GM19238 (cell line): Measurements from ENCODE around the gene FOXI3.

Experiments
- DNase-seq: peaks from one replicate; pipeline ENCODE4 v3.0.0; 2011; ENCODE audit warnings: low spot score; ENCODE audit not compliant: insufficient read length

FOXI3 gene

DNA sequence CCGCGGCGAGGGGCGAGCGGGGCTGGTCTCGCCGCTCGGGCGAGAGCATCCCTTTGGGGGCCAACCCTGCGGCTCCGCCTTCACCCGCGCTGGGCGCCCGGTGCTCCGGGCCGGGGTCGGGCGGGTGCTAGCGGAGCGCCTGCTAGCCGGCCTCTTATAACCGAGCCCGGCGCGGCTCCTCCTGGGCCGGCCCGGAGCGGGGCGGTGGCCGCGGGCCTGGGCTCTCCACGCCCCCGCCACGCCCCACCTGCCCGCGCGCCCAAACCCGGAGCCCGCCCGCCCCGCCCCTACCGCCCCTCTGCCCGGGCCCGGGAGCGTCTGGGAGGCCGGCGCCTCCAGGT is at the start of gene FOXI3:
Gene FOXI3 (minus strand): TSS at position 129 of the 341 bp plus-strand sequence. CDS start 158 bp downstream, outside the sequence.
- DNase-seq, result no peak

DNA sequence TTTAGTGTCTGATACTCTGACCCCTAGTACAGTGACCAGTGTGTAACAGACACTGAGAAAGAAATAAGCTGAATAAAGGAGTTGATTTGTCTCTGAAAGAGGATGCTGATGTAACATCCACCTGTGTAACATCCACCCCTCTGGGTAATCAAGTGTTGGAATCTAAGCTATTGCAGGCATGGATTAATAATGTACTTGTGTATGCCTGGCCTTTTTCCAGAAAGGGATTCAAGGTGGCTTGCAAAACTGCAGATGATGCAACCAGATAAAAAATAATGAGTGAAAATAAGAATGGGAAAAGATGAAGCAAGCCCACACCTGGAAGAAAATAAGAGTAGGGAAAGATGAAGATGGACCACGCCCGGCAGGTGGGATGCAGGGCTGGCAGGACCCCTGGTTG is 48.2 kb upstream of the FOXI3 start:
- DNase-seq, result no peak

DNA sequence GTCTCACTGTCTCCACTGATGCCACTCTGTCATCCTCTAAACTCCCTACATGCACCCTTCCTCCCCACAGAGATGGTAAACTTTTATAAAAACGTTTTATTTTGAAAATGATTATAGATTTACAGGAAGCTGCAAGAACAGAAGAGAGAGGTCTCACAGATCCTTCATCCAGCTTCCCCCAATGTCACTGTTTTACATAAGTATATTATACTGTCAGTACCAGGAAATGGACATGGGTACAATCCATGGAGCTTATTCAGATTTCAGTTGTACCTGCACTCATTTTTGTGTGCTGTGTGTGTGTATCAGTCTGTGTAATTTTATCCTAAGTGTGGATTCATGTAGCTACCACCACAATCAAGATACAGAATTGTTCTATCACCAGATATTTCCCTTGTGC is 46.7 kb upstream of the FOXI3 start:
- DNase-seq, result no peak

DNA sequence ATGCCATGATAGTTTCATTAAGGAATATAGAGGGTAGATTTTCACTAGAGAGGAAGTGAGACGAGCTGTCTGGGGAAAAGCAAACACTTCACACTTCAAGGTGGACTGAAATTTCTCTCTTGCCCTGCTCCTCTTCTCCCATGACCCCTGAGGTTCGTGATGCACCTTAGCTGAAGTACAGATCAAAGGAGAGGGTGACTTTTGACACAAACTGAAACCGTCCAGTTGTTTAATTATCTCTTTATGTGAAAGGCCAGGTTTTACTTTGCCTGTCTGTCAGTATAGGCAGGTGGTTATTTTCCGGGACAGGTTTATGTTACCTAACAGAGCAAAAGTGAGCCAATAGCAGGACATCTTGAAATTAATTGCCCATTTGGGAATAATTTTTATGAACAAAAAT is 41.0 kb upstream of the FOXI3 start:
- DNase-seq, result no peak

DNA sequence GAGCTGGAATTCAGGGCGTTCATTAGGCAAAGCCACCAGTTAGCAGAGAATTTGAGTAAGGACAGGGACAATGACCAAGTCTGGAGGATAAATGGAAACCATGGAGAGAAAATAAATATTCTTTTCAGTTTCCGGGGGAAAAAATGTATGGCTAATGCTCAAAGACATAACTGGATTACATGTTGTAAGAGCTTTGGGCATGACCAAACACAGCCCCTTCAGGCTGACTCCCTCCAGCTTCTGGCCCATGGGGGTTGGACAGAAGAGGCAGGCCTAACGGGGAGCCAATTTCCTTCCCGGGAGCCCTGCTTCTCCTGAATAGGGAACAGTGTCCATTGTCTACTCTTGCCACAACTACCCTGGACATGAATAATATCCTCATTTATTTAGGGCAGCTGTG is 39.5 kb upstream of the FOXI3 start:
- no peak for DNase-seq

DNA sequence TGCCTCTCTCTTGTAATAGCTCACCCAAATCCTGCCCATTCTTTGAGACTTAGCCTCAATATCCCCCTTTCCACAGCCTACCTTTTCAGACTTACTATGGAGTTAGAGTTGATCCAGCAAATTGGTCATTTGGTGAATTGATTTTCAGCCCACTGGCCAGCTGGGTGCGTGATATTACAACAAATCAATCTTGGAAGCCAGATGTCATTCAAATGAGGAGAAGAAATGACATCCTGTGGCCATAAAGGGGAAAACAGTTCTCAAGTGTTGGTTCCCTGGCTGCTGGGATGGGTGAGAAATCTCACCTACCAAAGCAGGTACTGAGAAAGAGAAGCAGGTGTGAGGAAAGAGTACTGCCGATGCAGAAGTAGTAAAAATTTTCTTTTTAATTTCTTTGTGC is 36.7 kb upstream of the FOXI3 start:
- no peak for DNase-seq

DNA sequence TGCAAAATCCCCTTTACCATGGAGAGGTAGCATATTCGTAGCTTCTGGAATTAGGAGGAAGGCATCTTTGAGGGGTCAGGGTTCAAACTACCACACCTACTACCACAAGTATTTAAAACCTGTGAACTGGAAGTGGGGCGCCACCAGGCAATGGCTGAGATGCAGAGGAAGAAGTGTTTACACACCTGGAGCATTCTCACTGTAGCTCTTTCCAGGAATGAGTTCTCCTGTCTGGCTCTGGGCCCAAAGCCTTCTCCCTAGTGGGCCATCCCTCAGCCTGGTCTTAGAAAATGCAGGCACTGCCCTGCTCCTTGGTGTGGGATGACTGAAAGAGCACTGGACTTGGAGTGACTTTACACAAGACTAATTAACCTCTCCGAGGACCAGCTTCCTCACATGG is 30.7 kb upstream of the FOXI3 start:
- DNase-seq, result no peak

DNA sequence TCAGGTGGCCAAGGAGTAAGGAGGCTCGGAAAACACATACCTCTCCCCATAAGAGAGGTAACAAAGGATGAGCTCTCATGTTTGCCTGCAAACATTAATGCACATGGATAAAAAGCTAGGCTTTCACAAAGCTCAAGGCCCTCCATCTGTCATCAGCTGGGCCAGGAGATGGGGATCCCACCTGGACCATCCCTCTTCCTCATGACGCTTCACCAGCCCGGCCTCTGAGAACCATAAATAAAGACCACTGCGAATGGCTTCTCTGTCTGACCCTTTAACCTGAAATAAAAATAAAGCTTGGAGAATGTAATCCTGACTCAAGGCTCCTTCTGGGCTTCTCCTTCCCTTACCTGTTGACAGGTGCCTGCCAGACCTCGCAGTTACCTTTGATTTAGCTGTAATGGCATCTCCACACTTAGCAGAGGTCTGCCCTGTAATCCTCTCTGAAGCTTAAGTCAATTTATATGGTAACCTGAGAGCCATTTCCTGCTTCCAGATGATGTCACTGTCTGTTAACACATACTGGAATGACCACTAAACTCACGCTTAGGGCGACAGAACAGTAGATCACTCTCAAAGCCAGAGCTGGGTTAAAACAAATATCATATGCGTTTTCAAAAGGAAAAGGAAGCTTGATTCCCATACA is 29.3 kb upstream of the FOXI3 start:
- no peak for DNase-seq

DNA sequence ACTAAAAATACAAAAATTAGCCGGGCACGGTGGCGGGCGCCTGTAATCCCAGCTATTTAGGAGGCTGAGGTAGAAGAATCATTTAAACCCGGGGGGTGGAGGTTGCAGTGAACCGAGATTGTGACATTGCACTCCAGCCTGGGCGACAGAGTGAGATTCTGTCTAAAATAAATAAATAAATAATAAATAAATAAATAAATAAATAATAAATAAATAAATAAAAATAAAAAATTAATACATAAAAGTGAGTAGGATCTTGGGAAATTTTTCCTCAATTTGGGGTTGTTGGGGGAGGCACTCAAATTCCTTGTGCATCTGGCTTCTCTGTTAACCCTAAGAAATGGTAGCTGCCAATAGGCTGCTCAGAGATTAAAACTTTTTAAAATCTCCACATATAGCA is 20.3 kb upstream of the FOXI3 start:
- DNase-seq, result no peak

DNA sequence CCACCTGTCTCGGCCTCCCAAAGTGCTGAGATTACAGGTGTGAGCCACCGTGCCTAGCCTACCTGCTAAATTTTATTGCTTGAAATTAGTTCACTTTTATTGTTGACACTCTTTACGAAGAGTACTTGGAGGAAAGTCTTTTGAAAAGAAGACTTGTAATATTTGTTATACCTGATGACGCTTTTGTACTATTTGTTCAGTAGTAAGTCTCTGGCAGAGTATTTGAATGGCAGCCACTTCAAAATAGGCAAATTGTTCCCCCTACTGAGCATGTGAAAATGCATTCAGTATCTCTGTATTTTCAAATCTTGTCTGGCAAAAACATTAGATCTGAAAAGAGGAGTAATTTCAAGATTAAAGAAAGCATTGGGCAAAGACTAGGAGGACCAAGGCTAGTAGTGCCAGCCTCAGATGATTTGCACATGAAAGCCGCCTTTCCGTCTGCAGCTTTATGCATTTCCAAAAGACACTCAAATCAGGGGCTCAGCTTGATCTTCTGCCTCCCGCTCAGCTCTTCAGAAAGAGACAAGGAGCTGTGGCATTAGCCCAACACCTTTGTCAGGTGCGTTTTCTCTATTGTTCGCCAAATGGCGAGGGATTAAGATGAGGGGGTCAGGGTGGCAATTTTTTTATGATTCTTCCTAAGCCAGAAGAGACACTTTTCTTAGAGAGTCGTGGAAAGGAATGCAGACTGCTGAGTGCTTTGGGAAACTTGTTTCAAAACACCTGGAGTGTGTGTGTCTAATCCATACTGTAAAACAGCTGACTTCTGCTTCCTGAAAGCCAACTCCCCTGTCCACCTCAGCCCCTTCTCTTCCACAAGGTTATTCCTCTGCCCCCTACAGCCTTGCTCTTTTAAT is 18.8 kb upstream of the FOXI3 start:
- no peak for DNase-seq

DNA sequence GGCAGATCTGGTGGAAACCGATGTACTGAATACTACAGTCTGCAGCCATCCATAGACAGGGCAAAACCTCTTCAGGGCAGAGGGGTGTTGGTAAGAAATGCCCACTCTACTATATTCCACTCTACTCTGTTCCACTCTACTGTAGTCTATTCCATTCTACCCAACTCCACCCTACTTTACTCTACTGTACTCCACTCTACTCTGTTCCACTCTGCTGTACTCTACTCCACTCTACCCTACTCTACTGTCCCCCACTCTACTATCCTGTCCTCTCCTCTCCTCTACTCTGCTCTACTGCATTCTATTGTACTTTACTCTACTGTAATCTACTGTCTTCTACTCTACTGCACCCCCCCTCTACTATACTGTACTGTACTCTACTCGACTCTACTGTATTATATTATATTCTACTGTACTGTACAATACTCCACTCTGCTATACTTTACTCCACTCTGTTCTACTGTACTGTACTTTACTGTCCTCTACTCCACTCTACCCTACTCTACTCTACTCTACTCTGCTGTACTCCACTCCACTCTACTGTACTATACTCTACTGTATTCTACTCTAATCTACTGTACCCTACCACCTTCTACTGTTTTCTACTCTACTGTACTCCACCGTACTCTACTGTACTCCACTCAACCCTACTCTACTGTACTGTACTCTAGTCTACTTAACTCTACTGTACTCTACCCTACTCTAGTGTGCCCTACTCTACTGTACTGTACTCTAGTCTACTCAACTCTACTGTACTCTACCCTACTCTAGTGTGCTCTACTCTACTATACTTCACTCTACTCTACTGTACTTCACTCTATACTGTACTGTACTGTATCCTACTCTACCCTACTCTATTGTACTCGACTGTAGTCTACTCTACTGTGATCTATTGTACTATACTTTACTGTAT is 17.0 kb upstream of the FOXI3 start:
- no peak for DNase-seq

DNA sequence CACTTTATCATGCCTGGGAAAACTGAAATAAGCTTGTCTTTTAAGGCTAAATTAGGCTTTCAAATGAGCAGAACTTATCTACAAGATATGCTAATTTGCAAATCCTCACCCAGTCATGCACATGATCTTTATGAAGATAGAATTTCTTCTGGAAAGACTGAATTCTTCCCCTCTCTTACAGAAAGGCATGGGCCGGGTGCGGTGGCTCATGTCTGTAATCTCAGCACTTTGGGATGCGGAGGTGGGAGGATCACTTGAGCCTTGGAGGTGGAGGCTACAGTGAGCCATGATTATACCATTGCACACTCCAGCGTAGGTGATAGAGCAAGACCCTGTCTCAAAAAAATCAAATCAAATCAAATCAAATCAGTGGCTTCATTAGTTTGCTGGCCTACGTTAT is 11.7 kb upstream of the FOXI3 start:
- DNase-seq, result no peak

DNA sequence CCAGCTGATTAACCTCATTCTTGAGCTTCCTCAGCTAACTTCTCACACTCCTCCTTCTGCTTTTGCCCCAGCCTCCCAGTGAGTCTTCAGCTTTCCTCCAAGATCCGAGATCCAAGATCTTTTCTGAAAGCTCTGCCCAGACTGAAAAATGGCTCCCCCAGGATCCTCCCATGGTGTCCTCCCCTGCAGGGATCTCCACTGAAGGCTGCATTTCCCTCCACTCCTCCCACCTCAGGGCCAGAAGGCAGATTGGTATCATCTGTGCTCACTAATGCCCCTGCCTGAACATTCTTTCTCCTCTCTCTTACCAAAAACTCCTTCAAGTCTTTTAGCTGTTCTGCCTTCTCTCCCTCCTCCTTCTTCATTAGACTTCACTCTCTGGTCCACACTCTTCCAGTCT is 6.1 kb upstream of the FOXI3 start:
- no peak for DNase-seq

DNA sequence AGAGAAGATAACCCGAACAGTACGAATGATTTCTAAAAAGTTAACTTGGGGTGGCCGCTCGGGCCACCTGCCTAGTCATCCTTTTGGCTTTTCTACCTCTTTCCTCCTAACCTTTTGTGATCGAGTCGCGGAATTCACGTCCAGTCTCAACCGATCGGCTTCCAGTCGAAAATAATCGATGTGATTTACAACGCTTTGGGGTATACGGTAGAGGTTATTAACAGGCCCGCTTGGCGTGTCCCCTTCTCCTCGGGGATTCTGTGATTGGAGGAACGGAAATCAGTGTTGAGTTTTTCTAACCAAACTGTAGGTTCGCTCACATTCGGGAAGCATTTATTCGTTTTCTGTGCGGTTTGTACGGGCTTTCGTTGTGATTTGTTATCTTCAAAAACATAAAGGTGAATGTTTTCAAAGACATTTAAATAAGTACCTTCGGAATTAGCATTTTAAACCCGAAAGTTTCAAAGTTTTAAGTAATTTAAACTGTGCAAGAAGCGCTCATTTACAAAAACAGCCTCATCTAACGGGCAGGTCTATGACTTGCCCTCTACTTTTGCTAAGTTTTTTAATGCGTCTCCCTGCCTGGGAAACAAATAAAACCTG is 588 bp upstream of the FOXI3 start:
- no peak for DNase-seq

DNA sequence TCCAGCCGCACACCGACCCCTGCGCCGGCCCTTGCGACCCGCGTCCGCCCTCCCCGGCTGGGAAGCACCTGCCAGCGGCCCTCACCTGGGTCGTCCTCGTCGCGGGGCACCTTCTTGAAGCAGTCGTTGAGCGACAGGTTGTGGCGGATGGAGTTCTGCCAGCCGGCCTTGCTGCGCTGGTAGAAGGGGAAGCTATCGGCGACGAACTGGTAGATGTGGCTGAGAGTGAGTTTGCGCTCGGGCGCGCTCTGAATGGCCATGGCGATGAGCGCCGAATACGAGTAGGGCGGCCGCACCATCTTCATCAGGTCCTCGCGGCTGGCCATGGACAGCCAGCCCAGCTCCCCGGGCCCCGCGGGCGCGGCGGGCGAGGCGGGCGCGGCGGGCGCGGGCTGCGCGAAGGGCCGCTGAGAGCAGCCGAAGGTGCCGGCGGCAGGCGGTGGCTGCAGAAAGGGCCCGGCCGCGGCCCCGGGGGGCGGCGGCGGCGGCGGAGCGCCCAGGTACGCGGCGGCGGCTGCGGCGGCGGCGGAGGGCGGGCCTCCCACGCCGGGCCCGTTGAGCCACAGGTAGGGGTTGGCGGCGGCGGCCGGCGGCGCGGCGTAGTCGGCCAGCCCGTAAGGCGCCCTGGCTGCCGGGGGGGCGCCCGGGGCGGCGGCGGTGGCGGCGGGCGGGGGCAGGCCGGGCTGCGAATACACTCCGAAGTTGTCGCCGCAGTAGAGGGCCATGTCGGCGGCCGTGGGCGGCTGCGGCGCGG is 505 bp downstream of the FOXI3 start:
- no peak for DNase-seq

DNA sequence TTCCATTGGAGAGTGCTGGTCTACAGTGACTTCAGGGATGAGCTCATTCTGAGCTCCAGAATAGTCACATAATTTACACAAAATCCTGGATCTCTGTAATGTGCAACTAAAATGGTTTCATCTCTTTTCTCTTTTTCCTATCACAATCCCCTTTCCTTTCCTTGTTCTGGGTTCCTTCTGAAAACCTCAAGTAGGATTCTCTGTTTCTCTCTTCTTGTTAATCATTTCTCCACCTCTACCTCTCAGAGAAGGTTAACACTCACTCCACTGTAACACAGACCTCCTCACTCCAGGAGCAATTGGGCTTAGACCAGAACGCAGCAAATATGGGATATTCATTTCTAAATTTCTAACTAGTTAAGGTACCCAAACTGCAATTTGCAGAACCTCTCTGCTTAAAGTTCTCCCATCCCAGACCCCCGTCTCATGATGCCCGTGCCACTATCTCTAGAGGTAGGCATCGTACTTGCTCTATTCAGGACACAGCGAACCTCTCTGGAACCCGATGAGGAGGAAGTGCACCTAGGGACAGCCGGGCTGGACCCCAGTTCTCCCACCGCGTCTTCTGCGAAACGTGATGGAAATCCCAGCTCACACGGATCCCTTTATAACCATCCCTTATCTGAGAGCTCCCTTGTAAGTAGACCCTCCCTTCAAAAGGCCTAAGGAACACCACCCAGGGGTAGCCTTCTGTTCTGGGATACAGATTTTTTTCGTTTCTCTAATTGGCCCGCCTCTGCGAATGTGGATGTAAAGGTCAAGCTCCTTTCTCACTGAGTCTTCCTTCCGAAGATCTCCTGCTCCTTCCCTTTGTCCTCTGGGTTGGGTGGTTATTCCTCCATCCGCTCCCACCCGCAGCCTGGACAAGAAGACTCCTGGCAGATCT is 1.3 kb downstream of the FOXI3 start:
- DNase-seq, result no peak

DNA sequence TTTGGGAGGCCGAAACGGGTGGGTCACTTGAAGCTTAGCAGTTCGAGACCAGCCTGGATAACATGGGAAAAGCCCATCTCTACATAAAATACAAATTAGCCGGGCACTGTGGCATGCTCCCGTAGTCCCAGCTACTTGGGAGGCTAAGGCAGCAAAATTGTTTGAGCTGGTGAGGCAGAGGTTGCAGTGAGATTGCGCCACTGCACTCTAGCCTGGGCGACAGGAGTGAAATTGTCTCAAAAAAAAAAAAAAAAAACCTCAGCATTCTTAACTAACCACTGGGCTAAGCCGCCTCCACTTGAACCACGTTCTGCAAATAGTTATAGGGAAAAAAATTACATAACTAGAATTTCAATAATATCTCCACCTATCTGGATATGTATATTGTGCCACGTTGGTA is 2.3 kb downstream of the FOXI3 start:
- no peak for DNase-seq

DNA sequence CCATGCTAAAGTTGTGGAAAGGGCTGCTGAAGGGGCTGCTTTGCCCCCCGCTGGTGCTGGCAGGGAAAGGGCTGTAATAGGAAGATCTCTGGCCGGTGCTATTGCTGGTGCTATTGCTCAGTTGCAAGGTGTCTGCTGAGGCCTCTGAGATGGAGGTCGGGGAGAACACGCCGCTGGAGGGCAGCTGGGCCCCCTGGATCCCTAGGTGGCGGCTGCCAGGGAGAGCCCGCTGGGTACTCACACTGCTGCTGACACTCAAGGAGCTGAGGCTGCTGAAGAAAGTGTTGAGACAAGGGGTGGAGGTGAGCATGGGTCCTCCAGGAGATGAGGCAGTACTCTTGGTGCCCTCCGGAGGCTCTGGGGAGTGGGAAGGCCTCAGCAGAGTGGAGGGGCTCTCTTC is 4.2 kb downstream of the FOXI3 start:
- DNase-seq, result no peak

DNA sequence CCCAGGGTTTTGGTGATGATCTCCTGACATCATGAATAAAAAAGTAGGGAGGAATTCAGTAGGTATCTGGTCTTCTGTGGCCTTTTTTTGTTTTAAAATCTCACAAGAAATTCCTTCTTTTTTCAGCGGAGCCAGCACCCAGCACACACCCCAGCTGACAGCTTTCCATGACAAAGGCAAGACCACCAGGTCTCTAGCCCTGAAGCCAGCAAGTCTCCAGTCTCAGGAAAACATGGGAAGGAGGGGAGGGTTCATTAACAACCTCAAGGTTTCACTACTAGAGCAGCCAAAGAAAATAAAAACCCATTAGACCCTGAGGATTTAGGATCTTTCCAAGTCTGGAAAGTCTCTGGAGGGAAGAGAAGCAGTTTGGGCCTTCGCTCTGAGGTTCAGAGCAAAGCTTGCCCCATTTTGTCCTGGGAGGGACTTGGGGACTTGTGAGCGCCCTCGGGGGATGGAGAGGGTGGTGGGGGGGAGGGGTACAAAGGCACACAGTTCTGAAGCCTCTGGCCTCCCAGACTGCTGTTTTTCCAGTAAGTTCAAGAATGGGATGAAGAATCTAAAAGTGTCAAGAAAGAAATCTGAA is 9.0 kb downstream of the FOXI3 start:
- no peak for DNase-seq

DNA sequence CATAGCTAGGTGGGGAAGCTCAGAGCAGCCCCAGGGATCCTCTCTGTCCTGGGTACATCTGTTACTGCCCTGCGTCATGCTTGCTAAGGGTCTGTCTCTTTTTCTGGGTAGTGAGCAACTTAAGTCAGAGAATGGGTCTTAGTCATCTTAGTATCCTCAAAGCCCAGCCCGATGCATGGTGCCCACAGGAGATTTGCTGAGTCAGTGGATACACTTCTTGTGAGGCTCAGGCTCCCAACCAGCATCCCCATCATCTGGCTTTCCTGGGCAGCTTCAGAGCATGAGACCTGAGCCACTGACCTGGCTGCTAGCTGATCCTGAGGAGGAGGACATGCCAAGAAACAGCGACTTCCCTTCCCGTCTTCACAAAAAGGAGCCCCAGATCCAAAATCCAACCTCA is 10.0 kb downstream of the FOXI3 start:
- no peak for DNase-seq
